Measurements from ENCODE around the gene LRRK1. TPM values are rescaled to one million over a fixed set of nuclear protein-coding genes. Genes with fewer than 3 reads are reported as not detected.

Gene LRRK1
- total and polyA plus RNA-seq, 11 donors = 1.3 to 12.7 (median 2.1) TPM

- Histone ChIP-seq H3K36me3 (peaks cover 0 to 53% (median 5%) of the 10 kb centered on the region in 9 donors), H3K9me3 (no peaks in the 10 kb centered on the region), H3K27me3 (no peaks in the 10 kb centered on the region), H3K4me3 (no peak overlapping the region), H3K27ac (no peak overlapping the region), H3K4me1 (peaks cover 0 to 29% (median 13%) of the 10 kb centered on the region in 12 donors)
- TF ChIP-seq CTCF (IDR thresholded peaks at IDR 0.05) (no peak), POLR2A (IDR thresholded peaks at IDR 0.05) (no peak)
- intact Hi-C loops (cut with DNase I) = loop anchor here in 1 of 10 donors (5.0 kb wide), 1 partner anchor 39 kb away; no protein-coding TSS in a partner anchor
- 88 to 92% (median 89%) methylated on average over 13 of the region's 13 CpGs for WGBS, 4 donors
- DNase-seq = peak in 2 of 5 donors; percentile 3 to 8
- ATAC-seq = no peak
These were observed 108.8 kb downstream of the LRRK1 start for GRCh38 chr15:101027920-101028319.

GRCh38 chr15:101028321-101028720 is 109.2 kb downstream of the LRRK1 start:
- no peak overlapping the region for H3K4me3 ChIP-seq
- ATAC-seq (no peak), DNase-seq (peak in 1 of 5 donors; percentile 2)
- H3K27ac ChIP-seq = no peak overlapping the region
- H3K36me3 ChIP-seq = peaks cover 0 to 53% (median 5%) of the 10 kb centered on the region in 9 donors
- WGBS, 4 donors = 80 to 91% (median 86%) methylated on average over 9 of the region's 9 CpGs
- H3K9me3 ChIP-seq = no peaks in the 10 kb centered on the region
- H3K27me3 ChIP-seq = no peaks in the 10 kb centered on the region
- intact Hi-C loops (cut with DNase I) = loop anchor here in 1 of 10 donors (5.0 kb wide), 1 partner anchor 39 kb away; no protein-coding TSS in a partner anchor
- H3K4me1 ChIP-seq = peaks cover 0 to 26% (median 13%) of the 10 kb centered on the region in 12 donors
- no peak for TF ChIP-seq POLR2A (IDR thresholded peaks at IDR 0.05)
- no peak for TF ChIP-seq CTCF (IDR thresholded peaks at IDR 0.05)

GRCh38 chr15:101028772-101029438 is 109.7 kb downstream of the LRRK1 start:
- intact Hi-C loops (cut with DNase I) = loop anchor here in 1 of 10 donors (5.0 kb wide), 1 partner anchor 38 kb away; no protein-coding TSS in a partner anchor
- Histone ChIP-seq H3K4me1 (peaks cover 0 to 21% (median 11%) of the 10 kb centered on the region in 12 donors), H3K36me3 (peaks cover 0 to 53% (median 5%) of the 10 kb centered on the region in 9 donors), H3K9me3 (peaks cover 0 to 4% (median 0%) of the 10 kb centered on the region in 12 donors), H3K27ac (no peak overlapping the region), H3K27me3 (no peaks in the 10 kb centered on the region), H3K4me3 (no peak overlapping the region)
- DNase-seq (peak in 3 of 5 donors; percentile 4 to 20 (median 12)), ATAC-seq (no peak)
- WGBS, 4 donors = 89 to 91% (median 90%) methylated on average over 12 to 19 of the region's 19 CpGs
- TF ChIP-seq POLR2A (IDR thresholded peaks at IDR 0.05) = no peak
- TF ChIP-seq CTCF (IDR thresholded peaks at IDR 0.05) = no peak

- no peak overlapping the region for H3K27ac ChIP-seq
- ATAC-seq = no peak
These were observed 111.0 kb downstream of the LRRK1 start for GRCh38 chr15:101029971-101030661.

More at GRCh38 chr15:101029971-101030661, 111.0 kb downstream of the LRRK1 start:
- WGBS, 4 donors = 87 to 96% (median 91%) methylated on average over 9 of the region's 9 CpGs
- peak in 3 of 5 donors; percentile 3 to 12 (median 10) for DNase-seq
- H3K4me3 ChIP-seq = no peak overlapping the region
- peaks cover 0 to 53% (median 5%) of the 10 kb centered on the region in 9 donors for H3K36me3 ChIP-seq
- peaks cover 0 to 16% (median 6%) of the 10 kb centered on the region in 12 donors for H3K4me1 ChIP-seq
- intact Hi-C loops (cut with DNase I) = loop anchor here in 1 of 10 donors (5.0 kb wide), 1 partner anchor 37 kb away; no protein-coding TSS in a partner anchor
- TF ChIP-seq POLR2A (IDR thresholded peaks at IDR 0.05) (no peak), CTCF (IDR thresholded peaks at IDR 0.05) (no peak)
- H3K9me3 ChIP-seq = peaks cover 0 to 15% (median 0%) of the 10 kb centered on the region in 12 donors
- H3K27me3 ChIP-seq = no peaks in the 10 kb centered on the region
